SK-N-SH treated with all-trans-retinoic acid at 6 μM for 48 hours (cell line): ENCODE results near the gene SLC49A4.
"Not testable (repeated sequence)": the region's sequence is repeated elsewhere in the genome, so short reads cannot be mapped to it uniquely, and the experiment has no call there.

Experiments
- ARNTL ChIP-seq: fragments of 450-650 bp; formaldehyde crosslinking; IDR thresholded peaks from 2 replicates; pipeline ENCODE4 v1.5.0; 2020; ENCODE audit warnings: low read depth, mild to moderate bottlenecking, moderate library complexity, borderline replicate concordance
- BACH2 ChIP-seq: fragments of 250-450 bp; sonication (Bioruptor Pico); IDR thresholded peaks from 2 replicates; pipeline ENCODE4 v1.9.0; 2021; ENCODE audit warnings: mild to moderate bottlenecking, borderline replicate concordance
- CSDC2 ChIP-seq: fragments of 250-450 bp; sonication (Bioruptor Pico); IDR thresholded peaks from 2 replicates; pipeline ENCODE4 v1.5.0; 2020; ENCODE audit warnings: mild to moderate bottlenecking, moderate library complexity
- CSRNP3 ChIP-seq: fragments of 250-450 bp; sonication (Bioruptor Pico); IDR thresholded peaks from 2 replicates; pipeline ENCODE4 v1.5.1; 2021; ENCODE audit warnings: mild to moderate bottlenecking, moderate library complexity
- ESRRG ChIP-seq: fragments of 250-450 bp; sonication (Bioruptor Pico); IDR thresholded peaks from 2 replicates; pipeline ENCODE4 v1.6.1; 2021; ENCODE audit warnings: mild to moderate bottlenecking
- GLIS3 ChIP-seq: fragments of 250-450 bp; sonication (Bioruptor Pico); IDR thresholded peaks from 2 replicates; pipeline ENCODE4 v1.5.0; 2020; ENCODE audit warnings: mild to moderate bottlenecking, moderate library complexity
- OSR1 ChIP-seq: fragments of 250-450 bp; sonication (Bioruptor Pico); IDR thresholded peaks from 2 replicates; pipeline ENCODE4 v1.8.0; 2022; ENCODE audit warnings: moderate library complexity, mild to moderate bottlenecking, inconsistent platforms
- PATZ1 ChIP-seq: fragments of 250-450 bp; sonication (Bioruptor Pico); IDR thresholded peaks from 2 replicates; pipeline ENCODE4 v1.8.0; 2020; ENCODE audit warnings: mild to moderate bottlenecking, moderate library complexity, borderline replicate concordance
- RARB ChIP-seq: fragments of 250-450 bp; sonication (Bioruptor Pico); IDR thresholded peaks from 2 replicates; pipeline ENCODE4 v1.8.0; 2021; ENCODE audit warnings: mild to moderate bottlenecking, moderate library complexity
- TSHZ2 ChIP-seq: fragments of 250-450 bp; sonication (Bioruptor Pico); IDR thresholded peaks from 2 replicates; pipeline ENCODE4 v1.5.0; 2020; ENCODE audit warnings: mild to moderate bottlenecking, moderate library complexity
- ZFP30 ChIP-seq: fragments of 450-650 bp; formaldehyde crosslinking; IDR thresholded peaks from 2 replicates; pipeline ENCODE4 v1.5.0; 2022; ENCODE audit warnings: mild to moderate bottlenecking, moderate library complexity
- ZNF70 ChIP-seq: fragments of 450-650 bp; formaldehyde crosslinking; IDR thresholded peaks from 2 replicates; pipeline ENCODE4 v1.5.0; 2020; ENCODE audit warnings: mild to moderate bottlenecking, moderate library complexity
- ZNF8 ChIP-seq: fragments of 450-650 bp; formaldehyde crosslinking; IDR thresholded peaks from 2 replicates; pipeline ENCODE4 v1.5.0; 2020; ENCODE audit warnings: mild to moderate bottlenecking, moderate library complexity
- TF ChIP-seq, protein P1 (sequence below): fragments of 250-450 bp; sonication (Bioruptor Pico); IDR thresholded peaks from 2 replicates; pipeline ENCODE4 v1.5.1; 2020; ENCODE audit warnings: low read depth, mild to moderate bottlenecking, moderate library complexity

DNA sequence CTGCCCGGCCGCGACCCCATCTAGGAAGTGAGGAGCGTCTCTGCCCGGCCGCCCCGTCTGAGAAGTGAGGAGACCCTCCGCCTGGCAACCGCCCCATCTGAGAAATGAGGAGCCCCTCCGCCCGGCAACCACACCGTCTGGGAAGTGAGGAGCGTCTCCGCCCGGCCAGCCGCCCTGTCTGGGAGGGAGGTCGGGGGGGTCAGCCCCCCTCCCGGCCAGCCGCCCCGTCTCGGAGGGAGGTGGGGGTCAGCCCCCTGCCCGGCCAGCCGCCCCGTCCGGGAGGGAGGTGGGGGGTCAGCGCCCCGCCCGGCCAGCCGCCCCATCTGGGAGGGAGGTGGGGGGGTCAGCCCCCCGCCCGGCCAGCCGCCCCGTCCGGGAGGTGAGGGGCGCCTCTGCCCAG, 47.6 kb upstream of the SLC49A4 start:
- not testable (repeated sequence) for TF ChIP-seq ZFP30 (CRISPR knock-in tag); RARB (CRISPR knock-in tag); ZNF70 (CRISPR knock-in tag); PATZ1 (CRISPR knock-in tag); BACH2 (CRISPR knock-in tag); ARNTL (CRISPR knock-in tag); CSRNP3 (CRISPR knock-in tag); CSDC2 (CRISPR knock-in tag); OSR1; ESRRG (CRISPR knock-in tag); GLIS3; ZNF8 (CRISPR knock-in tag); TSHZ2 (CRISPR knock-in tag)
- TF ChIP-seq, protein P1, sequence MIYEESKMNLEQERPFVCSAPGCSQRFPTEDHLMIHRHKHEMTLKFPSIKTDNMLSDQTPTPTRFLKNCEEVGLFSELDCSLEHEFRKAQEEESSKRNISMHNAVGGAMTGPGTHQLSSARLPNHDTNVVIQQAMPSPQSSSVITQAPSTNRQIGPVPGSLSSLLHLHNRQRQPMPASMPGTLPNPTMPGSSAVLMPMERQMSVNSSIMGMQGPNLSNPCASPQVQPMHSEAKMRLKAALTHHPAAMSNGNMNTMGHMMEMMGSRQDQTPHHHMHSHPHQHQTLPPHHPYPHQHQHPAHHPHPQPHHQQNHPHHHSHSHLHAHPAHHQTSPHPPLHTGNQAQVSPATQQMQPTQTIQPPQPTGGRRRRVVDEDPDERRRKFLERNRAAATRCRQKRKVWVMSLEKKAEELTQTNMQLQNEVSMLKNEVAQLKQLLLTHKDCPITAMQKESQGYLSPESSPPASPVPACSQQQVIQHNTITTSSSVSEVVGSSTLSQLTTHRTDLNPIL, result not testable (repeated sequence)
